H1 (cell line): ENCODE data around the gene CCDC106. TPM values are rescaled to one million over a fixed set of nuclear protein-coding genes. Genes with fewer than 3 reads are reported as not detected.

ENCODE experiments used
- TAF7 ChIP-seq: optimal IDR thresholded peaks from 2 replicates; pipeline ENCODE3; 2011; ENCODE audit warnings: low read depth, mild to moderate bottlenecking, inconsistent platforms, low read length, moderate library complexity, borderline replicate concordance
- polyA plus RNA-seq, 7 experiments: library from polyadenylated mRNA; depleted of rRNA in 3 of 7; stranded (reverse) in 5 of 7; unstranded in 2 of 7; fragments of >200 nt in 5 of 7; fragments of 200-250 nt in 2 of 7; gene quantifications; 1 replicate in 5 of 7; 2 replicates in 1 of 7; 4 replicates in 1 of 7; pipeline versions ENCODE4 v1.2.1 to v1.2.3, GENCODE V29; 2011 to 2013; ENCODE audit warnings: missing spikeins in 2 of 7, mixed read lengths in 2 of 7
- total RNA-seq: library from RNA; stranded (reverse); fragmentation: NEBNext Ultra II Directional; extraction: Animal tissue kit (Norgen Biotek cat#: 25700); gene quantifications from 2 replicates; pipeline ENCODE4 v1.2.1, GENCODE V29; 2021

The CCDC106 gene
- total and polyA plus RNA-seq, 2 of the 8 experiments (the other 6 are each of a cell fraction or from before 2014, with no cell fraction given), result 12.0 to 20.1 TPM

- TF ChIP-seq TAF7, result peak; percentile 9
These were observed at the start of gene CCDC106 (continued) for GRCh38 chr19:55647732-55648584.
